Ishikawa (cell line): ENCODE data around the gene DUSP23.
A peak's percentile ranks its signal among the peaks of the same experiment; 100 is the strongest.

Source experiments
- CEBPB ChIP-seq: IDR thresholded peaks from 2 replicates; pipeline ENCODE4 v1.6.1; 2012
- CREB1 ChIP-seq: IDR thresholded peaks from 2 replicates; pipeline ENCODE4 v1.6.1; 2012; ENCODE audit warnings: low read depth
- EGR1 ChIP-seq: IDR thresholded peaks from 2 replicates; pipeline ENCODE4 v1.6.1; 2012
- EP300 ChIP-seq: IDR thresholded peaks from 2 replicates; pipeline ENCODE4 v1.6.1; 2012; ENCODE audit warnings: borderline replicate concordance
- FOXM1 ChIP-seq: IDR thresholded peaks from 2 replicates; pipeline ENCODE4 v1.6.1; 2012; ENCODE audit warnings: low read depth, borderline replicate concordance
- MAX ChIP-seq: IDR thresholded peaks from 2 replicates; pipeline ENCODE4 v1.6.1; 2012
- NFIC ChIP-seq: IDR thresholded peaks from 2 replicates; pipeline ENCODE4 v1.6.1; 2012
- RAD21 ChIP-seq: IDR thresholded peaks from 2 replicates; pipeline ENCODE4 v1.6.1; 2012; ENCODE audit warnings: low read depth
- REST ChIP-seq: IDR thresholded peaks from 2 replicates; pipeline ENCODE4 v1.6.1; 2012; ENCODE audit warnings: low read depth, mild to moderate bottlenecking
- TAF1 ChIP-seq: IDR thresholded peaks from 2 replicates; pipeline ENCODE4 v1.6.1; 2012; ENCODE audit warnings: low read depth, mild to moderate bottlenecking
- TCF12 ChIP-seq: IDR thresholded peaks from 2 replicates; pipeline ENCODE4 v1.6.1; 2012; ENCODE audit warnings: low read depth
- TEAD4 ChIP-seq: IDR thresholded peaks from 2 replicates; pipeline ENCODE4 v1.6.1; 2012
- USF1 ChIP-seq: IDR thresholded peaks from 2 replicates; pipeline ENCODE4 v1.6.1; 2012
- YY1 ChIP-seq: IDR thresholded peaks from 2 replicates; pipeline ENCODE4 v1.6.1; 2012; ENCODE audit warnings: low read depth
- ZBTB7A ChIP-seq: IDR thresholded peaks from 2 replicates; pipeline ENCODE4 v1.6.1; 2012; ENCODE audit warnings: low read depth

DUSP23 gene

GRCh38 chr1:159749630-159750029, 31.1 kb upstream of the DUSP23 start:
- TF ChIP-seq EP300 (no peak), TAF1 (no peak), RAD21 (no peak), NFIC (no peak), ZBTB7A (no peak), FOXM1 (no peak), MAX (no peak), USF1 (no peak), CEBPB (no peak), REST (no peak), TCF12 (no peak), CREB1 (no peak), TEAD4 (no peak), YY1 (no peak), EGR1 (no peak)

GRCh38 chr1:159750621-159751020, 30.1 kb upstream of the DUSP23 start:
- TF ChIP-seq CEBPB (no peak), YY1 (no peak), TCF12 (no peak), EP300 (no peak)

GRCh38 chr1:159751031-159751430, 29.7 kb upstream of the DUSP23 start:
- TF ChIP-seq REST: no peak
- TF ChIP-seq NFIC: no peak
- no peak for TF ChIP-seq YY1
- no peak for TF ChIP-seq EP300
- no peak for TF ChIP-seq USF1
- no peak for TF ChIP-seq CEBPB
- TF ChIP-seq TAF1: no peak
- no peak for TF ChIP-seq RAD21
- TF ChIP-seq TCF12: no peak
- no peak for TF ChIP-seq TEAD4
- TF ChIP-seq FOXM1: no peak

- no peak for TF ChIP-seq FOXM1
- no peak for TF ChIP-seq RAD21
- TF ChIP-seq EP300: no peak
- no peak for TF ChIP-seq ZBTB7A
- no peak for TF ChIP-seq REST
- TF ChIP-seq NFIC: no peak
- TF ChIP-seq CREB1: no peak
- TF ChIP-seq TAF1: no peak
- TF ChIP-seq CEBPB: peak; percentile 48
- TF ChIP-seq EGR1: no peak
- TF ChIP-seq USF1: peak; percentile 65
- no peak for TF ChIP-seq MAX
- no peak for TF ChIP-seq TEAD4
Measured at GRCh38 chr1:159752135-159752580, 28.6 kb upstream of the DUSP23 start.

GRCh38 chr1:159753386-159753785, 27.4 kb upstream of the DUSP23 start:
- TF ChIP-seq YY1 (no peak), USF1 (no peak), REST (no peak), EP300 (no peak), TCF12 (no peak), TEAD4 (no peak), MAX (no peak), FOXM1 (no peak), ZBTB7A (no peak), TAF1 (no peak), NFIC (no peak), EGR1 (no peak), CREB1 (no peak), CEBPB (no peak), RAD21 (no peak)
